K562 (cell line): ENCODE data around the gene TCOF1. TPM values are rescaled to one million over a fixed set of nuclear protein-coding genes. Genes with fewer than 3 reads are reported as not detected.

ENCODE experiments used
- ATAC-seq: fragments of 200-7000 bp; cut with Tn5 transposase; 3 replicates; pipeline ENCODE4 v1.9.1; 2020; ENCODE audit warnings: moderate library complexity
- BruUV-seq: library from RNA; stranded (reverse); fragments of 400-500 nt; replicated peaks from 2 replicates; lab custom pipeline; 2021; lab: Mats Ljungman, UMichigan
- CTCF ChIA-PET: fragments of 300-600 bp; formaldehyde crosslinking; extraction: SDS; loops from one replicate; lab custom pipeline; 2021; ENCODE audit warnings: low intra/inter-chr PET ratio; lab: Yijun Ruan, JAX
- POLR2A ChIA-PET: fragments of 300-600, 350-650 bp; sonication (Branson Sonifier 250); formaldehyde crosslinking; extraction: SDS; loops from one replicate; lab custom pipeline; 2021; ENCODE audit warnings: antibody characterized with exemption, inconsistent platforms; lab: Yijun Ruan, JAX
- DNase-seq, 4 experiments: peaks; one replicate each; pipeline versions ENCODE4 v3.0.0 to v3.0.0-alpha.2; 2011 to 2018; ENCODE audit warnings: low spot score in 3 of 4, mixed read lengths in 3 of 4; ENCODE audit errors: extremely low read depth in 1 of 4
- FAIRE-seq: peaks from 2 replicates; lab custom pipeline; 2011; peaks lifted over from hg19 to GRCh38; lab: Jason Lieb, UNC
- H2AFZ ChIP-seq: 2 replicates; pipeline ENCODE4 v1.6.0; 2011; ENCODE audit warnings: low read depth, low read length, control low read depth, inconsistent platforms
- H3K27ac ChIP-seq: fragments of 200-600 bp; 3 replicates; pipeline ENCODE4 v1.8.0; 2011; ENCODE audit warnings: low read depth, mild to moderate bottlenecking, control low read depth, inconsistent platforms, low read length, moderate library complexity, mixed read lengths; ENCODE audit errors: extremely low read depth
- H3K27me3 ChIP-seq, 2 experiments: fragments of 300-600 bp in 1 of 2; 2 replicates in 1 of 2; 3 replicates in 1 of 2; pipeline versions ENCODE4 v1.6.0 to v1.8.0; 2011; ENCODE audit warnings: inconsistent platforms in 2 of 2, low read length in 2 of 2, mild to moderate bottlenecking in 1 of 2, mixed read lengths in 1 of 2, moderate library complexity in 1 of 2; ENCODE audit not compliant: control insufficient read depth in 2 of 2, insufficient read depth in 2 of 2
- H3K36me3 ChIP-seq: fragments of 300-600 bp; 3 replicates; pipeline ENCODE4 v1.8.0; 2011; ENCODE audit warnings: mild to moderate bottlenecking, low read length, inconsistent platforms; ENCODE audit not compliant: control insufficient read depth, insufficient read depth
- H3K4me1 ChIP-seq, 2 experiments: fragments of 200-600 bp in 1 of 2; replicated peaks in 1 of 2; 2 replicates in 1 of 2; 3 replicates in 1 of 2; pipeline versions ENCODE4 v1.5.1 to v1.8.0; 2011; ENCODE audit warnings: inconsistent platforms in 2 of 2, low read length in 2 of 2, mild to moderate bottlenecking in 1 of 2, mixed read lengths in 1 of 2, moderate library complexity in 1 of 2; ENCODE audit not compliant: control insufficient read depth in 2 of 2, insufficient read depth in 2 of 2
- H3K4me2 ChIP-seq: 2 replicates; pipeline ENCODE4 v1.6.1; 2011; ENCODE audit warnings: low read length, control low read depth, inconsistent platforms, mixed read lengths; ENCODE audit not compliant: insufficient read depth
- H3K4me3 ChIP-seq: fragments of 200-600 bp; sonication (generic), shearing (Covaris generic); 2 replicates; pipeline ENCODE4 v1.5.1; 2016; ENCODE audit warnings: control low read depth, inconsistent platforms
- H3K79me2 ChIP-seq: fragments of 200-600 bp; 3 replicates; pipeline ENCODE4 v1.8.0; 2011; ENCODE audit warnings: low read length, inconsistent platforms; ENCODE audit not compliant: control insufficient read depth, insufficient read depth
- H3K9ac ChIP-seq, 2 experiments: 2 replicates each; pipeline versions ENCODE4 v1.6.0 to v1.6.1; 2011; ENCODE audit warnings: low read depth in 2 of 2, low read length in 2 of 2, control low read depth in 1 of 2, inconsistent platforms in 1 of 2, mild to moderate bottlenecking in 1 of 2, mixed read lengths in 1 of 2; ENCODE audit not compliant: insufficient read depth in 1 of 2
- H3K9me1 ChIP-seq: one replicate; pipeline ENCODE4 v1.6.0; 2011; ENCODE audit warnings: inconsistent platforms, mild to moderate bottlenecking, low read length, moderate library complexity; ENCODE audit not compliant: control insufficient read depth, insufficient read depth
- H3K9me3 ChIP-seq: replicated peaks from 2 replicates; pipeline ENCODE4 v1.5.1; 2011; ENCODE audit warnings: low read depth, low read length, inconsistent platforms; ENCODE audit not compliant: control insufficient read depth, insufficient read depth
- H4K20me1 ChIP-seq: replicated peaks from 2 replicates; pipeline ENCODE4 v1.6.1; 2011; ENCODE audit warnings: low read length, inconsistent platforms, mixed read lengths; ENCODE audit not compliant: control insufficient read depth, insufficient read depth
- PHB2 ChIP-seq: fragments of 450-650 bp; IDR thresholded peaks from 2 replicates; pipeline ENCODE4 v1.6.1; 2017; ENCODE audit warnings: low read depth
- PYGO2 ChIP-seq: fragments of 450-650 bp; IDR thresholded peaks from 2 replicates; pipeline ENCODE4 v1.6.1; 2016; ENCODE audit warnings: mild to moderate bottlenecking, missing genetic modification characterization, moderate library complexity, missing compliant biosample characterization
- RUNX1 ChIP-seq: sonication (generic); IDR thresholded peaks from 2 replicates; pipeline ENCODE4 v1.6.1; 2016; ENCODE audit warnings: antibody characterized with exemption, low read depth
- ZBED1 ChIP-seq: IDR thresholded peaks from 2 replicates; pipeline ENCODE4 v1.6.1; 2014
- WGBS: fragments of 100-300 bp; shearing (Covaris generic); methylation state at CpG from one replicate; pipeline ENCODE4 v1.1.6; 2016; ENCODE audit warnings: low coverage, mixed read lengths; ENCODE audit not compliant: insufficient coverage; ENCODE audit errors: missing lambda C conversion rate; 5-methylcytosine and 5-hydroxymethylcytosine counted together
- in situ Hi-C: fragments of 300-500 bp; cut with MboI; formaldehyde crosslinking; loops from 4 replicates; pipeline ENCODE4 v1.15.0; 2018; ENCODE audit warnings: inconsistent platforms, mixed read lengths
- intact Hi-C: fragments of 100-400 bp; cut with micrococcal nuclease; formaldehyde crosslinking; loops from 2 replicates; pipeline ENCODE4 v1.14.2; 2022
- polyA plus RNA-seq, 8 experiments: library from polyadenylated mRNA; depleted of rRNA in 4 of 8; stranded (reverse) in 5 of 8; unstranded in 3 of 8; fragments of >200 nt; fragmentation: Nextera tagmentation in 2 of 8; fragmentation: Illumina TruSeq in 1 of 8; extraction: Ambion mirVana in 2 of 8; extraction: Trizol in 1 of 8; gene quantifications; 2 replicates each; pipeline versions ENCODE4 v1.2.1 to v1.2.3, GENCODE V29; 2011 to 2014; ENCODE audit warnings: inconsistent platforms in 1 of 8, missing spikeins in 1 of 8
- total RNA-seq, 7 experiments: library from RNA; depleted of rRNA in 6 of 7; stranded (reverse); fragments of >200 nt in 6 of 7; fragmentation: Illumina TruSeq in 2 of 7; extraction: Trizol in 2 of 7; gene quantifications; 2 replicates each; pipeline versions ENCODE4 v1.2.1 to v1.2.3, GENCODE V29; 2011 to 2021; ENCODE audit warnings: low replicate concordance in 1 of 7
- TF ChIP-seq, protein P1 (sequence below): fragments of 450-650 bp; conservative IDR thresholded peaks from 2 replicates; pipeline ENCODE4 v1.6.1; 2016; ENCODE audit warnings: missing genetic modification characterization, low read depth, mild to moderate bottlenecking, missing compliant biosample characterization, moderate library complexity
- TF ChIP-seq, protein P2 (sequence below), 2 experiments: fragments of 150-350 bp in 1 of 2; IDR thresholded peaks; 2 replicates each; pipeline ENCODE4 v1.6.1; 2012 to 2016; ENCODE audit warnings: low read depth in 2 of 2, low read length in 2 of 2, mild to moderate bottlenecking in 1 of 2, moderate library complexity in 1 of 2
- TF ChIP-seq, protein P3 (sequence below): sonication (generic); formaldehyde crosslinking; IDR thresholded peaks from 2 replicates; pipeline ENCODE4 v1.8.0; 2022; ENCODE audit warnings: mild to moderate bottlenecking, missing genetic modification reagents
- TF ChIP-seq, protein P4 (sequence below), 2 experiments: fragments of 450-650 bp in 1 of 2; sonication (generic) in 1 of 2; formaldehyde crosslinking; conservative IDR thresholded peaks; 2 replicates each; pipeline versions ENCODE4 v1.4.0 to v1.8.1; 2020 to 2022; ENCODE audit warnings: mild to moderate bottlenecking in 1 of 2, missing genetic modification reagents in 1 of 2
- TF ChIP-seq, protein P5 (sequence below): fragments of 450-650 bp; formaldehyde crosslinking; IDR thresholded peaks from 2 replicates; pipeline ENCODE4 v1.4.0; 2020; ENCODE audit warnings: mild to moderate bottlenecking, moderate library complexity

TCOF1 gene
- total and polyA plus RNA-seq, 9 of the 15 experiments (the other 6 are each of a cell fraction or from before 2014, with no cell fraction given), result 9.8 to 134 (median 61.7) TPM

DNA sequence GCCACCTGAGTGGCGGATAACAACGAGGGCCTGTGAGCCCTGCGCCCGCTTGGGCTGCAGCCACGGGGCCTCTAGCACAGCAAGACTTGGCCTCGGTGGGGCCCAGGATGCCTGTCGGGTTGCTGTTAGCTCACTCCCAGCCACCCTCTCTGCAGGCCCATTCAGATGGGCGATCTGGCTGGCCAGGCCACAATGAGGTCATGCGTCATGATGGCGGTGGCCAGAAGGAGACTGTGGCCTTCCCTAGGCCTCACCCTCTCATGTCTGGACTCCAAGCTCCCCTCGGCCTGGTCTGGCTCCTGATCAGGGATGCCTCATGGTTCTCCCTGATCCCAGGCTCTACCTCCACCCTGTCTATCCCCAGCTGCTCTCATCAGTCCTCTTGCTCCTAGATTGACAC, 19.0 kb upstream of the TCOF1 start (continued):
- TF ChIP-seq RUNX1 (no peak), PYGO2 (tag) (no peak)
- TF ChIP-seq, protein P1, sequence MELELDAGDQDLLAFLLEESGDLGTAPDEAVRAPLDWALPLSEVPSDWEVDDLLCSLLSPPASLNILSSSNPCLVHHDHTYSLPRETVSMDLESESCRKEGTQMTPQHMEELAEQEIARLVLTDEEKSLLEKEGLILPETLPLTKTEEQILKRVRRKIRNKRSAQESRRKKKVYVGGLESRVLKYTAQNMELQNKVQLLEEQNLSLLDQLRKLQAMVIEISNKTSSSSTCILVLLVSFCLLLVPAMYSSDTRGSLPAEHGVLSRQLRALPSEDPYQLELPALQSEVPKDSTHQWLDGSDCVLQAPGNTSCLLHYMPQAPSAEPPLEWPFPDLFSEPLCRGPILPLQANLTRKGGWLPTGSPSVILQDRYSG (tag), result no peak
- TF ChIP-seq, all 486 proteins: peak for 0

DNA sequence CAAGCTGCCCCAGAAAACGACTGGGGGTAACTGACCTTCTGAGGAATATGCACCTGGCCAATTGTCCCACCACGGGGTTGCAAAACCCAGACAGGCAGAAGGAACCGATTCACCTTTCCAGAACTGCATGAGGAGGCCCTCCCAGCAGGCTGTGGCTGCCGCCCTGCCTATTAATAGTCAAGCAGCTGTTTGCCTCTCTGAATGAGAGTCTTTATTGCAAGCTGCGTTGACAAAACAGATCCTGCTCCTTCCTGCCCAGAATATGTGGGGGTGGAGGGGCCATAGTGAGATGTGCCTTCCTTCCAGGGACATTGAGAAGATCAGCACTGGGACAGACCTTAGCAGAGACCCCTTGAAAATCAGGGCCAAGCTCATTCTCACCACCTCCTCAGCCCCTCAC, 18.3 kb upstream of the TCOF1 start:
- Histone ChIP-seq H4K20me1 (no peaks in the 10 kb centered on the region), H3K79me2 (no peaks in the 10 kb centered on the region), H3K9me1 (no peaks in the 10 kb centered on the region), H3K36me3 (no peaks in the 10 kb centered on the region), H3K4me3 (no peak overlapping the region), H3K9ac (no peak overlapping the region), H3K9me3 (no peaks in the 10 kb centered on the region), H3K27me3 (peaks cover 7 to 26% of the 10 kb centered on the region in 2 experiments; a peak in 4 of 5 replicates), H2AFZ (no peak overlapping the region), H3K4me2 (no peak overlapping the region), H3K27ac (no peak overlapping the region), H3K4me1 (no peaks in the 10 kb centered on the region)
- DNase-seq, result no peak
- 6% methylated on average over 5 of the region's 5 CpGs for WGBS
- POLR2A ChIA-PET, result interaction anchor here (0.6 to 0.7 kb wide), 2 partner anchors 147 to 173 kb away, joined by 3 read pairs; partner anchors contain the start of gene CDX1
- no TSS peak for BruUV-seq
- CTCF ChIA-PET, result no interaction called here
- FAIRE-seq, result no peak
- in situ Hi-C loops (no loop called here), intact Hi-C loops (no loop called here)
- ATAC-seq, result no peak
- TF ChIP-seq PHB2, result no peak
- TF ChIP-seq, protein P2, sequence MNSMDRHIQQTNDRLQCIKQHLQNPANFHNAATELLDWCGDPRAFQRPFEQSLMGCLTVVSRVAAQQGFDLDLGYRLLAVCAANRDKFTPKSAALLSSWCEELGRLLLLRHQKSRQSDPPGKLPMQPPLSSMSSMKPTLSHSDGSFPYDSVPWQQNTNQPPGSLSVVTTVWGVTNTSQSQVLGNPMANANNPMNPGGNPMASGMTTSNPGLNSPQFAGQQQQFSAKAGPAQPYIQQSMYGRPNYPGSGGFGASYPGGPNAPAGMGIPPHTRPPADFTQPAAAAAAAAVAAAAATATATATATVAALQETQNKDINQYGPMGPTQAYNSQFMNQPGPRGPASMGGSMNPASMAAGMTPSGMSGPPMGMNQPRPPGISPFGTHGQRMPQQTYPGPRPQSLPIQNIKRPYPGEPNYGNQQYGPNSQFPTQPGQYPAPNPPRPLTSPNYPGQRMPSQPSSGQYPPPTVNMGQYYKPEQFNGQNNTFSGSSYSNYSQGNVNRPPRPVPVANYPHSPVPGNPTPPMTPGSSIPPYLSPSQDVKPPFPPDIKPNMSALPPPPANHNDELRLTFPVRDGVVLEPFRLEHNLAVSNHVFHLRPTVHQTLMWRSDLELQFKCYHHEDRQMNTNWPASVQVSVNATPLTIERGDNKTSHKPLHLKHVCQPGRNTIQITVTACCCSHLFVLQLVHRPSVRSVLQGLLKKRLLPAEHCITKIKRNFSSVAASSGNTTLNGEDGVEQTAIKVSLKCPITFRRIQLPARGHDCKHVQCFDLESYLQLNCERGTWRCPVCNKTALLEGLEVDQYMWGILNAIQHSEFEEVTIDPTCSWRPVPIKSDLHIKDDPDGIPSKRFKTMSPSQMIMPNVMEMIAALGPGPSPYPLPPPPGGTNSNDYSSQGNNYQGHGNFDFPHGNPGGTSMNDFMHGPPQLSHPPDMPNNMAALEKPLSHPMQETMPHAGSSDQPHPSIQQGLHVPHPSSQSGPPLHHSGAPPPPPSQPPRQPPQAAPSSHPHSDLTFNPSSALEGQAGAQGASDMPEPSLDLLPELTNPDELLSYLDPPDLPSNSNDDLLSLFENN (IDR thresholded peaks at IDR 0.05; ENCODE audit: low read depth in 2 of 2, low read length in 2 of 2), result no peak
- TF ChIP-seq ZBED1, result no peak
- TF ChIP-seq, protein P3, sequence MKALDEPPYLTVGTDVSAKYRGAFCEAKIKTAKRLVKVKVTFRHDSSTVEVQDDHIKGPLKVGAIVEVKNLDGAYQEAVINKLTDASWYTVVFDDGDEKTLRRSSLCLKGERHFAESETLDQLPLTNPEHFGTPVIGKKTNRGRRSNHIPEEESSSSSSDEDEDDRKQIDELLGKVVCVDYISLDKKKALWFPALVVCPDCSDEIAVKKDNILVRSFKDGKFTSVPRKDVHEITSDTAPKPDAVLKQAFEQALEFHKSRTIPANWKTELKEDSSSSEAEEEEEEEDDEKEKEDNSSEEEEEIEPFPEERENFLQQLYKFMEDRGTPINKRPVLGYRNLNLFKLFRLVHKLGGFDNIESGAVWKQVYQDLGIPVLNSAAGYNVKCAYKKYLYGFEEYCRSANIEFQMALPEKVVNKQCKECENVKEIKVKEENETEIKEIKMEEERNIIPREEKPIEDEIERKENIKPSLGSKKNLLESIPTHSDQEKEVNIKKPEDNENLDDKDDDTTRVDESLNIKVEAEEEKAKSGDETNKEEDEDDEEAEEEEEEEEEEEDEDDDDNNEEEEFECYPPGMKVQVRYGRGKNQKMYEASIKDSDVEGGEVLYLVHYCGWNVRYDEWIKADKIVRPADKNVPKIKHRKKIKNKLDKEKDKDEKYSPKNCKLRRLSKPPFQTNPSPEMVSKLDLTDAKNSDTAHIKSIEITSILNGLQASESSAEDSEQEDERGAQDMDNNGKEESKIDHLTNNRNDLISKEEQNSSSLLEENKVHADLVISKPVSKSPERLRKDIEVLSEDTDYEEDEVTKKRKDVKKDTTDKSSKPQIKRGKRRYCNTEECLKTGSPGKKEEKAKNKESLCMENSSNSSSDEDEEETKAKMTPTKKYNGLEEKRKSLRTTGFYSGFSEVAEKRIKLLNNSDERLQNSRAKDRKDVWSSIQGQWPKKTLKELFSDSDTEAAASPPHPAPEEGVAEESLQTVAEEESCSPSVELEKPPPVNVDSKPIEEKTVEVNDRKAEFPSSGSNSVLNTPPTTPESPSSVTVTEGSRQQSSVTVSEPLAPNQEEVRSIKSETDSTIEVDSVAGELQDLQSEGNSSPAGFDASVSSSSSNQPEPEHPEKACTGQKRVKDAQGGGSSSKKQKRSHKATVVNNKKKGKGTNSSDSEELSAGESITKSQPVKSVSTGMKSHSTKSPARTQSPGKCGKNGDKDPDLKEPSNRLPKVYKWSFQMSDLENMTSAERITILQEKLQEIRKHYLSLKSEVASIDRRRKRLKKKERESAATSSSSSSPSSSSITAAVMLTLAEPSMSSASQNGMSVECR (CRISPR knock-in tag), result no peak
- TF ChIP-seq, protein P4, sequence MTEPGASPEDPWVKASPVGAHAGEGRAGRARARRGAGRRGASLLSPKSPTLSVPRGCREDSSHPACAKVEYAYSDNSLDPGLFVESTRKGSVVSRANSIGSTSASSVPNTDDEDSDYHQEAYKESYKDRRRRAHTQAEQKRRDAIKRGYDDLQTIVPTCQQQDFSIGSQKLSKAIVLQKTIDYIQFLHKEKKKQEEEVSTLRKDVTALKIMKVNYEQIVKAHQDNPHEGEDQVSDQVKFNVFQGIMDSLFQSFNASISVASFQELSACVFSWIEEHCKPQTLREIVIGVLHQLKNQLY (CRISPR knock-in tag; conservative IDR thresholded peaks at IDR 0.05), result no peak
- TF ChIP-seq, protein P5, sequence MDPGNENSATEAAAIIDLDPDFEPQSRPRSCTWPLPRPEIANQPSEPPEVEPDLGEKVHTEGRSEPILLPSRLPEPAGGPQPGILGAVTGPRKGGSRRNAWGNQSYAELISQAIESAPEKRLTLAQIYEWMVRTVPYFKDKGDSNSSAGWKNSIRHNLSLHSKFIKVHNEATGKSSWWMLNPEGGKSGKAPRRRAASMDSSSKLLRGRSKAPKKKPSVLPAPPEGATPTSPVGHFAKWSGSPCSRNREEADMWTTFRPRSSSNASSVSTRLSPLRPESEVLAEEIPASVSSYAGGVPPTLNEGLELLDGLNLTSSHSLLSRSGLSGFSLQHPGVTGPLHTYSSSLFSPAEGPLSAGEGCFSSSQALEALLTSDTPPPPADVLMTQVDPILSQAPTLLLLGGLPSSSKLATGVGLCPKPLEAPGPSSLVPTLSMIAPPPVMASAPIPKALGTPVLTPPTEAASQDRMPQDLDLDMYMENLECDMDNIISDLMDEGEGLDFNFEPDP (CRISPR knock-in tag), result no peak
